ENCODE data around the gene CCDC97. TPM values are rescaled to one million over a fixed set of nuclear protein-coding genes. Genes with fewer than 3 reads are reported as not detected.

Gene CCDC97
- total RNA-seq, 1 experiment from 2014 or later, result 39.4 TPM

GRCh38 chr19:41328157-41328841, 18.3 kb downstream of the CCDC97 start:
- Histone ChIP-seq H4K8ac (replicated peaks; ENCODE audit: insufficient read length, low read depth, low read length) (no peak overlapping the region), H3K79me2 (ENCODE audit: insufficient read depth, low read length) (no peaks in the 10 kb centered on the region), H3T11ph (ENCODE audit: low read length) (no peak overlapping the region), H2AFZ (ENCODE audit: low read length) (no peak overlapping the region), H3K23me2 (ENCODE audit: insufficient read length, low read depth, low read length, poor library complexity, severe bottlenecking) (peaks cover 14% of the 10 kb centered on the region), H3K9ac (ENCODE audit: extremely low read depth, insufficient read length, low read length) (no peak overlapping the region), H4K20me1 (ENCODE audit: control insufficient read depth, insufficient read depth, insufficient read length) (peaks cover 3% of the 10 kb centered on the region), H3K14ac (ENCODE audit: insufficient read depth, low read length) (no peak overlapping the region), H2BK20ac (ENCODE audit: low read depth, low read length, poor library complexity, severe bottlenecking) (no peak overlapping the region), H3K56ac (ENCODE audit: insufficient read length, low read depth, low read length) (no peak overlapping the region), H2BK15ac (ENCODE audit: low read depth, low read length) (no peak overlapping the region), H3K9me3 (ENCODE audit: control insufficient read depth, low read depth, low read length) (no peaks in the 10 kb centered on the region), H4K91ac (ENCODE audit: insufficient read length, low read depth, low read length) (no peak overlapping the region), H3K4me1 (ENCODE audit: insufficient read depth, low read length) (peaks cover 12% of the 10 kb centered on the region; the same call in 1 of the 2 replicates), H3K4me2 (ENCODE audit: insufficient read depth, insufficient read length, low read length) (no peak overlapping the region), H3K18ac (ENCODE audit: insufficient read length, low read depth, low read length) (no peak overlapping the region), H2BK120ac (ENCODE audit: low read depth, low read length, poor library complexity, severe bottlenecking) (no peak overlapping the region), H3K79me1 (ENCODE audit: insufficient read depth, low read depth, low read length, poor library complexity, severe bottlenecking) (no peaks in the 10 kb centered on the region), H3K27ac (ENCODE audit: insufficient read length, low read depth, low read length) (no peak overlapping the region), H4K5ac (ENCODE audit: insufficient read length, low read depth, low read length) (no peak overlapping the region), H2AK5ac (ENCODE audit: insufficient read length, low read length) (no peak overlapping the region), H2BK5ac (ENCODE audit: insufficient read length, low read length) (no peak overlapping the region), H3K4ac (ENCODE audit: low read depth, low read length) (no peak overlapping the region), H3K27me3 (ENCODE audit: insufficient read depth, low read length) (no peaks in the 10 kb centered on the region), H3K23ac (ENCODE audit: insufficient read length, low read depth, low read length) (no peak overlapping the region), H2BK12ac (ENCODE audit: insufficient read length, low read depth, low read length) (no peak overlapping the region)
- TF ChIP-seq CTCF (conservative IDR thresholded peaks at IDR 0.05), result no peak
- no peaks in the 10 kb centered on the region for H3K9me3 Mint-ChIP-seq
- H3K36me3 Mint-ChIP-seq (ENCODE audit: insufficient read depth in 1 of 3, low read depth in 3 of 3), result peaks cover 0 to 35% (median under 1%) of the 10 kb centered on the region in 3 experiments; a peak in 4 of 7 replicates
- peaks cover 35 to 53% of the 10 kb centered on the region in 2 experiments for H3K4me1 Mint-ChIP-seq
- DNase-seq, result no peak
- WGBS (ENCODE audit: extremely low coverage, insufficient read length, low lambda C conversion rate), result no CpG with 5 or more reads among the region's 22 CpGs
- peak overlapping the region; percentile 1 to 60 (median 58); a peak in 4 of 7 replicates for H3K27ac Mint-ChIP-seq
- H3K27me3 Mint-ChIP-seq (ENCODE audit: low read depth), result peaks cover 1% of the 10 kb centered on the region; the same call in 1 of the 2 replicates
- peak overlapping the region; percentile 15 to 19; a peak in 2 of 5 replicates for H3K4me3 Mint-ChIP-seq

Data from H9 (cell line).